Measurements from ENCODE around the gene RTRAF.

DNA sequence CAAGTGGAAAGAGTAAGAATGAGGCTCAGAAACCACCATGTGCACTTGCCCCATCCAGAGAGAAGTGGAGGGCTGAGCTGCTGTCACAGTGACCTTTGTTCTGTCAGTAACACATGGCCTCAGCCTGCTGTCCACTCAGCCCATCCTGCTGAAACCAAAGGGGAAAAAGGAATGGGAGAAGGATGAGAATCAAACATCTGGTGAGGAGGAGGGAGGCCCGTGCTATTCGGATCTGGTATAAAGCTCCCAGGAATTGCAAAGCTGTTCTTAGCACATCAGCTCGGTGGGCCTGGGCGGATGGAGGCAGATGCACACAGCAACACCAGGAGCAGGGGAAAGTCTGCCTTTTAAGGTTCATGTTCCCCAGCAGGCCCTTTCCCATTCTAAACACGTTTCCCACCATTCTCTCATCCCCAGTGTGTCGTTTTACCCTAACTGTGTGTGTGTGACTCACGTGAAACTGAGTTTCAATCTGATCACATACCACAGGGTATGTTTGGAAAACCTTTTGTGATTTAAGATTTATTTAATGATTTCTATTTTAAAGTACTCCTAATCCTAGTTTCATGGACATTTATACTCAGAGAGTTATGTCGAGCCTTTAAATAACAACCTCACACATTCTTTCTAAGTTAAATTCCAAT is 36.8 kb downstream of the RTRAF start:
- no peak for TF ChIP-seq CTCF (conservative IDR thresholded peaks at IDR 0.05 in 1 of 2, IDR thresholded peaks at IDR 0.05 in 1 of 2; ENCODE audit: low read depth in 1 of 2, low read length in 2 of 2)
- no peak for TF ChIP-seq EZH2 (IDR thresholded peaks at IDR 0.05; ENCODE audit: low read length, missing control alignments)

All from fibroblast of lung (primary cell).